Cardiac muscle cell (in vitro differentiated cells and primary cell): ENCODE results near the gene ZNF460. TPM values are rescaled to one million over a fixed set of nuclear protein-coding genes. Genes with fewer than 3 reads are reported as not detected.

Experiments used
- polyA plus RNA-seq: library from polyadenylated mRNA; unstranded; fragments of >200 nt; fragmentation: Nextera tagmentation; extraction: Ambion mirVana; gene quantifications from 2 replicates; pipeline ENCODE4 v1.2.1, GENCODE V29; 2016
- total RNA-seq: library from RNA; depleted of rRNA; stranded (reverse); fragments of >200 nt; gene quantifications from 2 replicates; pipeline ENCODE4 v1.2.3, GENCODE V29; 2016

The ZNF460 gene
- total and polyA plus RNA-seq, 2 experiments from 2014 or later, result 1.8 to 59.4 TPM

Other genes starting within 250 kb of the ZNF460 start
- not detected in 2 replicates for gene USP29, start 160.5 kb upstream of the ZNF460 start, total RNA-seq
- not detected in 2 replicates for gene USP29, start 160.5 kb upstream of the ZNF460 start, polyA plus RNA-seq
- not detected in 2 replicates for gene ZIM3, start 135.3 kb upstream of the ZNF460 start, total RNA-seq
- not detected in 2 replicates for gene ZIM3, start 135.3 kb upstream of the ZNF460 start, polyA plus RNA-seq
- gene DUXA, start 113.0 kb upstream of the ZNF460 start, total RNA-seq, result not detected in 2 replicates
- gene DUXA, start 113.0 kb upstream of the ZNF460 start, polyA plus RNA-seq, result not detected in 2 replicates
- gene ZNF264, start 89.0 kb upstream of the ZNF460 start, total RNA-seq, result 29.1 and 50.5 TPM in 2 replicates
- 2.9 and 3.8 TPM in 2 replicates for gene ZNF264, start 89.0 kb upstream of the ZNF460 start, polyA plus RNA-seq
- 0.46 and 1.3 TPM in 2 replicates for gene AURKC, start 49.5 kb upstream of the ZNF460 start, total RNA-seq
- 2.9 TPM in 1 of 2 replicates, not detected in the other for gene AURKC, start 49.5 kb upstream of the ZNF460 start, polyA plus RNA-seq
- gene ZNF805, start 39.9 kb upstream of the ZNF460 start, total RNA-seq, result 13.7 and 20.2 TPM in 2 replicates
- gene ZNF805, start 39.9 kb upstream of the ZNF460 start, polyA plus RNA-seq, result 4.8 TPM in 2 replicates
- 9.9 and 12.3 TPM in 2 replicates for gene ZNF543, start 40.0 kb downstream of the ZNF460 start, total RNA-seq
- gene ZNF543, start 40.0 kb downstream of the ZNF460 start, polyA plus RNA-seq, result 3.4 and 7.3 TPM in 2 replicates
- gene ZNF304, start 70.8 kb downstream of the ZNF460 start, total RNA-seq, result 8.0 and 9.0 TPM in 2 replicates
- gene ZNF304, start 70.8 kb downstream of the ZNF460 start, polyA plus RNA-seq, result 6.2 and 6.7 TPM in 2 replicates
- gene TRAPPC2B, start 83.1 kb downstream of the ZNF460 start, total RNA-seq, result 15.1 and 26.4 TPM in 2 replicates
- gene TRAPPC2B, start 83.1 kb downstream of the ZNF460 start, polyA plus RNA-seq, result 34.6 and 39.3 TPM in 2 replicates
- 1.8 and 7.2 TPM in 2 replicates for gene ZNF547, start 83.1 kb downstream of the ZNF460 start, total RNA-seq
- gene ZNF547, start 83.1 kb downstream of the ZNF460 start, polyA plus RNA-seq, result 0.65 and 0.66 TPM in 2 replicates
- 37.9 and 38.2 TPM in 2 replicates for gene ZNF548, start 109.4 kb downstream of the ZNF460 start, total RNA-seq
- gene ZNF548, start 109.4 kb downstream of the ZNF460 start, polyA plus RNA-seq, result 11.4 and 15.9 TPM in 2 replicates
- gene ZNF17, start 130.7 kb downstream of the ZNF460 start, total RNA-seq, result 5.8 and 13.0 TPM in 2 replicates
- gene ZNF17, start 130.7 kb downstream of the ZNF460 start, polyA plus RNA-seq, result 4.2 and 7.1 TPM in 2 replicates
- 11.8 and 13.7 TPM in 2 replicates for gene ZNF749, start 154.8 kb downstream of the ZNF460 start, total RNA-seq
- 16.6 and 28.8 TPM in 2 replicates for gene ZNF749, start 154.8 kb downstream of the ZNF460 start, polyA plus RNA-seq
- gene VN1R1, start 176.7 kb downstream of the ZNF460 start, total RNA-seq, result 1.2 and 2.3 TPM in 2 replicates
- gene VN1R1, start 176.7 kb downstream of the ZNF460 start, polyA plus RNA-seq, result 2.9 and 4.1 TPM in 2 replicates
- 32.6 and 37.9 TPM in 2 replicates for gene ZNF772, start 197.1 kb downstream of the ZNF460 start, total RNA-seq
- 11.3 and 13.6 TPM in 2 replicates for gene ZNF772, start 197.1 kb downstream of the ZNF460 start, polyA plus RNA-seq
- 14.0 and 36.2 TPM in 2 replicates for gene ZNF419, start 207.3 kb downstream of the ZNF460 start, total RNA-seq
- gene ZNF419, start 207.3 kb downstream of the ZNF460 start, polyA plus RNA-seq, result 11.3 and 15.8 TPM in 2 replicates
- 25.4 and 34.2 TPM in 2 replicates for gene ZNF773, start 219.5 kb downstream of the ZNF460 start, total RNA-seq
- 12.4 and 13.3 TPM in 2 replicates for gene ZNF773, start 219.5 kb downstream of the ZNF460 start, polyA plus RNA-seq
- gene ZNF549, start 246.9 kb downstream of the ZNF460 start, total RNA-seq, result 5.0 and 7.5 TPM in 2 replicates
- gene ZNF549, start 246.9 kb downstream of the ZNF460 start, polyA plus RNA-seq, result 7.5 and 10.1 TPM in 2 replicates